ENCODE measurements around the gene KANSL2.
"Not testable (repeated sequence)": the region's sequence is repeated elsewhere in the genome, so short reads cannot be mapped to it uniquely, and the experiment has no call there.

DNA sequence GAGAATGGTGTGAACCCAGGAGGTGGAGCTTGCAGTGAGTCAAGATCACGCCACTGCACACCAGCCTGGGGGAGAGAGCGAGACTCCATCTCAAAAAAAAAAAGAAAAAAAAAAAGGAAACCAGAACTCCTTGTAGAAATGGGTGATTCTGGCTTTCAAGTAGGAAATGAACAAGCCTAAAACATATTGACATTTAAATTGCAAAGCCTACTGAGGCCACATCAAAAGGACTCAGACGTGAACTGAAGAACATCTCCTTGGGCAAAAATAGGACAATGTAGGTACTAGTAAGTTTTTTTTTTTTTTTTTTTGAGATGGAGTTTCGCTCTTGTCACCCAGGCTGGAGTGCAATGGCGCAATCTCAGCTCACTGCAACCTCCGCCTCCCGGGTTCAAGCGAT is 36.7 kb downstream of the KANSL2 start:
- not testable (repeated sequence) for TF ChIP-seq FOXK2 (IDR thresholded peaks at IDR 0.05); L3MBTL2 (conservative IDR thresholded peaks at IDR 0.05)
